Loucy (cell line): Measurements from ENCODE around the gene SPTLC1.

Experiments used
- H2AFZ ChIP-seq: fragments of 200-600 bp; sonication (generic); 2 replicates; pipeline ENCODE4 v1.6.0; 2016; ENCODE audit warnings: antibody characterized with exemption, mild to moderate bottlenecking, low read length, moderate library complexity
- H3F3A ChIP-seq: fragments of 200-600 bp; 2 replicates; pipeline ENCODE4 v1.6.0; 2016; ENCODE audit warnings: antibody characterized with exemption, low read depth, mild to moderate bottlenecking
- H3K27me3 ChIP-seq: fragments of 200-600 bp; sonication (generic); 2 replicates; pipeline ENCODE4 v1.6.1; 2014; ENCODE audit warnings: low read length, mild to moderate bottlenecking; ENCODE audit not compliant: insufficient read depth, poor library complexity, severe bottlenecking
- H3K36me3 ChIP-seq: fragments of 200-600 bp; sonication (generic); 2 replicates; pipeline ENCODE4 v1.6.1; 2016; ENCODE audit warnings: low read length; ENCODE audit not compliant: insufficient read depth
- H3K4me1 ChIP-seq: fragments of 200-600 bp; sonication (generic); 2 replicates; pipeline ENCODE4 v1.5.1; 2014; ENCODE audit warnings: low read length, mild to moderate bottlenecking; ENCODE audit not compliant: insufficient read depth, poor library complexity, severe bottlenecking
- H3K4me2 ChIP-seq: fragments of 200-600 bp; sonication (generic); 2 replicates; pipeline ENCODE4 v1.6.0; 2014; ENCODE audit warnings: antibody characterized with exemption, low read length, low read depth, mild to moderate bottlenecking; ENCODE audit not compliant: poor library complexity, severe bottlenecking
- H3K4me3 ChIP-seq: fragments of 200-600 bp; sonication (generic); 2 replicates; pipeline ENCODE4 v1.5.1; 2014; ENCODE audit warnings: low read length, mild to moderate bottlenecking, mixed read lengths; ENCODE audit not compliant: poor library complexity, severe bottlenecking
- H3K79me2 ChIP-seq: fragments of 200-600 bp; sonication (generic); 2 replicates; pipeline ENCODE4 v1.6.1; 2014; ENCODE audit warnings: low read length; ENCODE audit not compliant: insufficient read depth
- H3K9ac ChIP-seq: fragments of 200-600 bp; sonication (generic); 2 replicates; pipeline ENCODE4 v1.6.0; 2014; ENCODE audit warnings: mild to moderate bottlenecking, low read depth, low read length, moderate library complexity; ENCODE audit not compliant: poor library complexity, severe bottlenecking
- H3K9me2 ChIP-seq: fragments of 200-600 bp; sonication (generic); replicated peaks from 2 replicates; pipeline ENCODE4 v1.6.1; 2016; ENCODE audit warnings: low read depth, low read length, mixed read lengths
- H3K9me3 ChIP-seq: fragments of 200-600 bp; sonication (generic); 2 replicates; pipeline ENCODE4 v1.6.1; 2014; ENCODE audit warnings: mild to moderate bottlenecking, antibody characterized with exemption, low read length, low read depth; ENCODE audit not compliant: insufficient read depth
- H4K20me1 ChIP-seq: fragments of 200-600 bp; sonication (generic); 2 replicates; pipeline ENCODE4 v1.6.0; 2014; ENCODE audit warnings: antibody characterized with exemption, low read length, mild to moderate bottlenecking; ENCODE audit not compliant: insufficient read depth, poor library complexity, severe bottlenecking
- CTCF ChIP-seq: fragments of 200-600 bp; sonication (generic); conservative IDR thresholded peaks from 2 replicates; pipeline ENCODE4 v1.5.1; 2014; ENCODE audit warnings: mild to moderate bottlenecking, antibody characterized with exemption, low read length
- EZH2phosphoT487 ChIP-seq: fragments of 200-600 bp; IDR thresholded peaks from 2 replicates; pipeline ENCODE4 v1.6.1; 2018; ENCODE audit warnings: antibody characterized with exemption, mild to moderate bottlenecking, moderate library complexity, borderline replicate concordance

The SPTLC1 gene

GRCh38 chr9:92035146-92035545 lies 80.1 kb downstream of the SPTLC1 start:
- no peak for TF ChIP-seq EZH2phosphoT487
- TF ChIP-seq CTCF = no peak
- no peaks in the 10 kb centered on the region for H3K4me1 ChIP-seq
- H3K9me2 ChIP-seq = no peaks in the 10 kb centered on the region
- no peaks in the 10 kb centered on the region for H3K79me2 ChIP-seq
- H2AFZ ChIP-seq = no peak overlapping the region
- no peak overlapping the region for H3K4me3 ChIP-seq
- H3K36me3 ChIP-seq = peaks cover 46% of the 10 kb centered on the region; the same call in 1 of the 2 replicates
- no peaks in the 10 kb centered on the region for H3K27me3 ChIP-seq
- H3F3A ChIP-seq = no peaks in the 10 kb centered on the region
- H3K9ac ChIP-seq = no peak overlapping the region
- H4K20me1 ChIP-seq = no peaks in the 10 kb centered on the region
- H3K4me2 ChIP-seq = no peak overlapping the region
- H3K9me3 ChIP-seq = no peaks in the 10 kb centered on the region

DNA sequence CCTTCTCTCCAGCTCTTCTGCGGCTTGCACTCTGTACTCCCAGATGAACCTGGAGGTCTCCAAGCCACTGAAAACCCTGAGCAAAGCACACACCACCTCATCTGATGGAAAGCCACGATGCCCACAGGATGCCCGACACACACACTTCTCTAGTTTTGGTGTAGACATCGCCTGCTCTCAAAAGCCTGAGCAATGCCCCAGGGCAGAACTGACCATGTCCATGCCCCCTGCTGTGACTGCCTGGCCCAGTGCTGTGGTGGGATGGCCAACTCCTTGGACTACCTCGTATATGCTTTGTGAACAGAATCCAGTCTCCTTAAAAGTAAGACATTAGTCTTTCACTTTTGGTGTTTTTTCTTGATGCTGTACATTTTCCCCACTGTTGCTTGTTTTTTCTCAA lies 81.2 kb downstream of the SPTLC1 start:
- TF ChIP-seq CTCF (no peak), EZH2phosphoT487 (no peak)
- Histone ChIP-seq H3K4me2 (no peak overlapping the region), H3K9me2 (no peaks in the 10 kb centered on the region), H4K20me1 (no peaks in the 10 kb centered on the region), H3K27me3 (no peaks in the 10 kb centered on the region), H3K4me3 (no peak overlapping the region), H3K79me2 (no peaks in the 10 kb centered on the region), H2AFZ (no peak overlapping the region), H3K36me3 (peaks cover 46% of the 10 kb centered on the region; the same call in 1 of the 2 replicates), H3K9me3 (no peaks in the 10 kb centered on the region), H3K9ac (no peak overlapping the region), H3F3A (no peaks in the 10 kb centered on the region), H3K4me1 (no peaks in the 10 kb centered on the region)

GRCh38 chr9:92033307-92033706 lies 81.9 kb downstream of the SPTLC1 start:
- Histone ChIP-seq H3K36me3 (peaks cover 43% of the 10 kb centered on the region; the same call in 1 of the 2 replicates), H3K27me3 (no peaks in the 10 kb centered on the region), H3K79me2 (no peaks in the 10 kb centered on the region), H3K9me2 (no peaks in the 10 kb centered on the region), H3K4me1 (no peaks in the 10 kb centered on the region), H3K4me3 (no peak overlapping the region), H4K20me1 (no peaks in the 10 kb centered on the region), H3F3A (no peaks in the 10 kb centered on the region), H3K4me2 (no peak overlapping the region), H3K9ac (no peak overlapping the region), H3K9me3 (no peaks in the 10 kb centered on the region), H2AFZ (no peak overlapping the region)
- TF ChIP-seq EZH2phosphoT487 = no peak
- TF ChIP-seq CTCF = no peak
